Measurements from ENCODE around the gene PRIMA1. TPM values are rescaled to one million over a fixed set of nuclear protein-coding genes. Genes with fewer than 3 reads are reported as not detected.
A peak's percentile ranks its signal among the peaks of the same experiment; 100 is the strongest.
"Not testable (repeated sequence)": the region's sequence is repeated elsewhere in the genome, so short reads cannot be mapped to it uniquely, and the experiment has no call there.

The PRIMA1 gene
- total RNA-seq (ENCODE audit: insufficient read depth, low replicate concordance), result 0.48 TPM

DNA sequence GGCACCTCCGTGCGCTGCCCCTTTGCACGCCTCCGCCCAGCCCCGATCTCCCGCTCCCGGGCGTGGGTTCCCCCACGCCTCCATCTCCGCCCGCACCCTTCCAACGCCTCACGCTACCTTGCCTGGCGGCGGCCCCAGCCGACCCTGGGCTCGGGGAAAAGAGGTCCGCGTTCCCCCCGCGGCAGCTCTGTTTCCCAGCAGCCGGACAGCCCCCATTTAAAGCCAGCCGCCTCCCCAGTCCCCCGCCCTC lies at the start of gene PRIMA1:
Gene PRIMA1 (minus strand): TSS at position 193 of the 250 bp plus-strand sequence. CDS start 767 bp downstream, outside the sequence.
- no peak for DNase-seq (ENCODE audit: low spot score)

DNA sequence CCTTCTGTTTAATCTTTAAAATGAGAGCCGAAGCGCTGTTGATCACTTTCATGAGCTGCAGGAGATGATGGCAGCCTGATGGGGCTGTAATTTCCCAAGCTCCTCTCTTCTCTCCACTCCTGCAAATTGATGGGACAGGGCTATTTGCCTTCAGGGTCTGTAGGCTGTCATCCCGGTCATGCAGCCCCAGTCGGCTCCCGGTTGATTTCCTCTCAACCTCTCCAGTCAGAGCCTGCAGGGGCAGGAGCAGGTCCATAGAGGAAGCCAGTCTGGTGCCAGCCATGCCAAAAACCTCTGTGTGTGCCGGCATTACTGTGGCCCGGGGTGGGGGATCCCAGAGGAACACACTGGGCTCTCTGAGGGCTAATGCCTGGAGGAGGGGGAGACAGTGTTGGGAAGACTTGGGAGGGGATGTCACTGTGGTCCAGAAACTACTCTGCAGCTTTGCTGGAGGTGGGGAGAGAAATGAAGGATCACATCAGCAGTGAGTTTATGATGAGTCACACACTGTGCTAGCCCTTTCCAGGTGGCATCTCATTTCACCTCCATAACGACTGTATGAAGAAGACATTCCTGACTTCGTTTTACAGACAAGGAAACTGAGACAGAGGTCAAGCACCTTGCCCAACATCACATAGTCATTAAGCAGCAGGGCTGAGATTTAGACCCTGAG lies 46.5 kb upstream of the PRIMA1 start:
- DNase-seq (ENCODE audit: low spot score), result no peak

DNA sequence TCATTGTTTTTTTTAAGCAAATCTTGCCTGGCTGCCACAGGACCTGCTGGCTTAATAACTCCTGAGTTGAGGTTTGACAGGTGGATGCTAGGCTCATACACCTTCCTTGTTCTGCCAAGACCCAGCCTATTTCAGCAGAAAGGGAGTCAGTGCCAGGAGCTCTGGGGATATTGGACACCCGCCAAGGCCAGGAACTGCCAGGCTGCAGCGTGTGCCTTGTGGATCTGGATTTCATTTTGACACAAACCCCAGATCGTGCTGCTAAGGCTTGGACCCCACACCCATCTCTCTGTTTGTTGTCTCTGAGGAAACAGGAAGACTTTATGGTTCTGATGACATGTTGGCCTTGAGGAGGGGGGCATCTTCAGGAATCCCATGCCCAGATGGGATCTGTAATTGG lies 44.4 kb upstream of the PRIMA1 start:
- DNase-seq (ENCODE audit: low spot score), result peak; percentile 35

GRCh38 chr14:93832081-93832480 lies 43.8 kb upstream of the PRIMA1 start:
- DNase-seq (ENCODE audit: low spot score), result no peak

DNA sequence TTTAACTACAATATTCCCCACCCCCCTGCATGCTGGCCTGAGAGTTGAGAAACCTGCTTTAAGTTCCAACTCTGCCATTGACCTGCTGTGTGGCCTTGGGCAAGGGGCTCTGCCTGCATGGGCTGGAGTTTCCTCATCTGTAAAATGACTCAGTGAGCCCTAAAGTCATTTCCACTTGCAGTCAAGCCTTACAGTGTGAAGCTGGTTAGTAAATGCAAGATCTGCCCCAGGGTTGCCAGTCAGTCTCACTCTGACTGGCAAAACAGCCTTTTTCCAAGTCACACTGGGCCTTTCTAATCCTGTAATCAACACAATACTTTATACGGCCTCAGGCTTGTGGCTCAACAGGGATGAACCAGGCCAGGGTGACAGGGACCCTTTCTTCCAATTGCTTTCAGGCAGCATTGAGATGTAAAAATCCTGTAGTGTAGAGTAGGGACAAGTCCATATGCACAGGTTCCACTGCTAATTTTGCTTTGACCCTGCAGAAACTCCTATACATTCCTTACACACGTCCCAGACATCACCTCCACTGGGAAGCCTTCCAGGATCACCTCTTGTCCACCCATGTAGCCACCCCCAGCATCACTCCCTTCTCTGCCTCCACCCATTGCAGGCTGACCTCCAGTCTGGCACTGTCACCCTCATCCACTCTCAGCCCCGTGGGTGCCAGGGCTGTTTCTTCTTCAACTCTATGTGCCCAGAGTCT lies 42.6 kb upstream of the PRIMA1 start:
- DNase-seq (ENCODE audit: low spot score), result no peak

GRCh38 chr14:93829839-93830481 lies 41.7 kb upstream of the PRIMA1 start:
- DNase-seq (ENCODE audit: low spot score), result no peak

- no peak for DNase-seq (ENCODE audit: low spot score)
These were observed 36.9 kb upstream of the PRIMA1 start for GRCh38 chr14:93825235-93825553.

DNA sequence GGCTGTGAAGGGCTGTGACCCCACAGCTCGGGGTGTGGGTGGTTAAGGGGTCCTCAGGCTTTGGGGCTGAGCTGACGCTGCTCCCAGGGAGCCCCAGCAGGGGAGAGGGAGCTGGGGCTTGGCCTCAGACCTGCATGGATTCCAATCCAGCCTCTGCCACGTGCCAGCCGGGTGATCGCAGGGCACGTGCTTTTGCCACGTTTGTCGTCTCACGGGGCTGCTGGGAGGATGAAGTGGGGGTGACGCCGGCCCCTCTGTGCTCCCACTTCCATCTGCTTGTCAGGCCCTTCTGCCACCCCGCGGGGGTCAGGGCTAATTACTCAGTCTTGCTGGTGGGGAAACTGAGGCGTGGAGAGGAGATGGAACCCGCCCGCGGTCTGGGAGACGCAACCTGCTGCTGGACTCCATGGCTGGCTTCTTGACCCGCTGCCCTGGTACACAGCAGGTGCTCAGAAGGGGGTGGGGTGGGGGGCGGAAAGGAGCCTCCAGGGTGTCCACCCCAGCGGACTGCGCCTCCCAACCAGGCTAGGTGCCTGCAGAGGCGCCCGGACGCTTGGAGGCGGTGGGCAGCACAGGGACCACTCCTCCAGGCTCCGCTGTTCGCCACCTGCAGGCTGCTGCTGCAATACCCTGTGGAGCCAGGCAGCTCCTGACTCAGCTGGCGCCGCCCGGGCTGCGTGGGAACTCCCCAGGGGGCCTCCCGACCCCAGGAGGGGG lies 36.4 kb upstream of the PRIMA1 start:
- no peak for DNase-seq (ENCODE audit: low spot score)

DNA sequence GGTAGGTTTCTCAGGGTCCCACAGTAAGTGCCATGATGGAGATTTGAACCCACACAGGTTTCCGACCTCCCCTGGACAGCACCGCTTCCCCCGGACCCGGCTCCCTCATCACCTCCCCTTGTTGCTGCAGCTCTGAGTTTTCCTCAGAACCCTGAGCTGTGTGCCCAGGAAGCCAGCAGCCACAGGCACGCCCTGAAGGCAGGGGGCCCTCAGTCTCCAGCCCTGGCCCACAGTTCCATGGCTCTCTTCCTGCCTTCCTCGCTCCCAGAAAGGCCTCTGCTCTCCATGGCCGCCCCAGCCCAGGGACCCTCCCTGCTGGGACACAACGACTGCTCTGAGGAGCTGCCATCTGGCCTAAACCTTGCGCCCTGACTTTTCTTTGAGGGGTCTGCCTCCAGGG lies 35.8 kb upstream of the PRIMA1 start:
- DNase-seq (ENCODE audit: low spot score), result no peak

DNA sequence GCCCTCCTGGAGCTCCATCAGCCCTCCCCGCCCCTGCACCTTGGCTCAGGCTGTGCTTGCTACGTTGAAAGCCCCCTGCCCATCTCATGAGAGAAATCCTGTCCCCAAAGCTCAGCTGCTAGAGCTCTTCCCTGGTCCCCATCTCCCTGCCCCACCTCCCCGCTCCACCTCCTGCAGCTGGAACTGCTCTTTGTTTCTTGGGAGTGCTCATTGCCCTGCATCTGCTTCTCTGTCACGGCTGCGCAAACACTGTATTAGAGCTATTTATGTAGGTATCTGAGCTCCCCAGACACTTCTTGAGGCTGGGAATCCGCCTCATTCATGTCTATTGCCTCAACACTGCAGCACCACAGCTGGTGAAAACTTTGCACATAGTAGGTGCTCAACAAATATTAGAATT lies 32.8 kb upstream of the PRIMA1 start:
- DNase-seq (ENCODE audit: low spot score), result no peak

GRCh38 chr14:93818857-93819256 lies 30.6 kb upstream of the PRIMA1 start:
- no peak for DNase-seq (ENCODE audit: low spot score)

DNA sequence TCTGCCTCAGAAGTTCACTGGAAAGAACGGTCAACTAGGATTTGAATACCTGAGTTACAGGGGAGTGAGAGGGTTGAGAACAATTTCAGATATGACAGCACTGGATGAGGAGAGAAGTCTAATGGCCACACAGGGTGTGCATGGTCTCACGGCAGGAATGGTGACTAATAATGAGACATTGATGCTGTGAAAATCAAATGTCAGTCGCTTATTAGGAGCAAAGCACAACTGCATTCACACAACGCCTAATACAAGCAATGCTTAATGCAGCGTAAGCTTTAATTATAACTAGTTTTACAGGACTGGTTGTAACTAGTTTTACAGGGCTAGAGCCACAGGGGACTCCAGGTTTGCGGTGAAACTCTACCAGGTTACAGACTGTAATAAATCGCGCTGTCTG lies 23.4 kb upstream of the PRIMA1 start:
- DNase-seq (ENCODE audit: low spot score), result no peak

- DNase-seq (ENCODE audit: low spot score), result no peak
These were observed 22.7 kb upstream of the PRIMA1 start for GRCh38 chr14:93811020-93811419.

DNA sequence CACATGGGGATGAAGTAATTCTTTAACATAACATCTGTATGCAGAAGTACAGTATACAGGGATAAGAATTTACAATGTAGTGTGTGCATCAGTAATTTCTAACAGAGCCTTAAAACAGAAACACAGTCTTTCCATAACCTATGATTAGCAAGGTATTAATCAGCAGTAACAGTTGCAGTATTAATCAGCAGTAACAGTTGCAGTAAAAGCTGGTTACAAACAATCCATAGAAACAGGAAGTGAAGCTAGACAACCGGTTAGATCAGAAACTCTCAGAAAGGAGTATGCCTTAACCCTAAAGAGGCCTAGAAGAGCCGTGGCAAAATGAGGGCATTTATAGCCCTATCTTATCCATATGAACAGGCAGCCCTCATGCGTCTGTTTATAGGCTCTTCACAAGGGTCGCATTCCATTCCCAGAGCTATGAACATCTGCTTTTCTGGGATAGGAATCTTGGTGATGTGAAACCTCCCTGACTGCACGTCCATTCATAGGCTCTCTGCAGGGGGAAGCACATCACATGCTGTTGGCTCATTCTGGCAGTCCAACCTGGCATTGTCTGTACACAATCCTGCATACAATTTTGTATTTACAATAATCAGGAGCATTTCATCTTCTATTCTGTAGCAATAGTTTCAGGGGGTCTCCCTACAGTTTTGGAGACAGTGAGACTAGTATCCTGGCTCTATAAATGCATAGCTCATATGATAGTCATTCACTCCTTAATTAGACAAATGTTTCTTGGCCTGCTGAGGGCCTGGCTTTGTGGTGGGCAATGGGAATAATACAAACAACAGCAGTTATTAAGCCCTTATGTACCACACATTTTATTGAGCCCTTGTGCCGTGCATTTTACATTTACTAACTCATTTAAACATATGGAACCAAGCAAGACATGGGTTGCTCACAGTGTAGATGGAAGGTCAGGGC lies 21.5 kb upstream of the PRIMA1 start:
- not testable (repeated sequence) for DNase-seq (ENCODE audit: low spot score)

GRCh38 chr14:93804654-93805053 lies 16.4 kb upstream of the PRIMA1 start:
- DNase-seq (ENCODE audit: low spot score), result no peak

- peak; percentile 64 for DNase-seq (ENCODE audit: low spot score)
These were observed 15.4 kb upstream of the PRIMA1 start for GRCh38 chr14:93803408-93804318.

DNA sequence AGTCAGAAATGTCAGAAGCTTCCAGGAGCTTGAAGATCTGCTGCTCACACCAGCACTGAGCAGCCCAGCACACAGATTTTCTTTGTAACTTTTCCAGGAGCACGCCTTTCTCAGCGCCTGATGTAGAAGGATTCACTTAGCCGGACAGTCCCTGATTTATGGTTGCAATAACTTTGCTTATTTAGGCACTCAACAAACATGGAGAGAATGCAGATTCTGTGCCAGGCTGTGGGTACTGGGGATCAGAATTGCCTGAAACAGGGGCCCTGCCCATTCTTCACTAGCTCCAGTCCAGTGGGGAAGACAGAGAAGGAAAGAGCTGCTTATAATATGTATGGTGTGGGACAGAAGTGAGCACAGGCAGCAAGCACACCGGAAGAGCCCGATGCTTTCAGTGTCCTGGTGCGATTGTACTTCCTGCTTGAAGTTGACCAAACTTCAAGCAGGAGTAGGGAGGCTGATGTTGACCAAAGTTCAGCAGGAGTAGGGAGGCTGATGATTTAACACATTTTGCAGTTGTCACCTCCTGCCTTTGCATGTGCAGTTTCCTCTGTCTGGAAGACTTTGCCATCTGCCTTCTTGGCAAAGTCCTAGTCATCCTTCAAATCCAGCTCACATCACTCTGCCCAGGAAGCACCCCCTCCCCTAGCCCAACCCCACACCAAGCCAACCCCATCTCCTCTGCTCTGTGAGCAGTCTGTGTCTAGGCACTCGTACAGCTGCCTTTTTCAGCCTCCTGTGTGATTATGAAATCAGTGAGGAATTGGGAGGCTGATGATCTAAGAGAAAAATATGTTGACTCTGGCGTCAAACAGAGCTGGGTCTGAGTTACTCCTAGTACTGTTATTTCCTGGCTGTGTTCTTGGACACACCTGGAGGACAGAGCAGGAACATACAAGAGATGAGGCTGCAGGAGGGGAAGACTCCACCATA lies 12.0 kb upstream of the PRIMA1 start:
- peak; percentile 85 for DNase-seq (ENCODE audit: low spot score)

DNA sequence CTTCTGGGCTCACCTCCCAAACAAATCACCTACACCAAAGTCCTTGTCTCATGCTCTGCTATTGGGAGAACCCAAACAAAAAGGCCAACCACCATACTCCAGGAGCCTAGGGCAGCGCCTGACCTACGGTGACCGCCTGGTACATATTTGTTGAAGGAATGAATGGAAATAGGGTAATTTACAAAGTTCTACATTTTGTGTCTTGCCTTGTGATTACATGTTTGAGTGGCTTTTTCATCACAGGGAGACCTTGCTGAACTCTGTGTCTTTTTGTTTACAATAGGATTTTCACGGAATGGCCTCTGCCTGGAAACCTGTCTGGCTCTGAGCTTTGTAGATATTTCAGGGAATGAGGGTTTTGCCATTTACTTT lies 11.3 kb upstream of the PRIMA1 start:
- no peak for DNase-seq (ENCODE audit: low spot score)

DNA sequence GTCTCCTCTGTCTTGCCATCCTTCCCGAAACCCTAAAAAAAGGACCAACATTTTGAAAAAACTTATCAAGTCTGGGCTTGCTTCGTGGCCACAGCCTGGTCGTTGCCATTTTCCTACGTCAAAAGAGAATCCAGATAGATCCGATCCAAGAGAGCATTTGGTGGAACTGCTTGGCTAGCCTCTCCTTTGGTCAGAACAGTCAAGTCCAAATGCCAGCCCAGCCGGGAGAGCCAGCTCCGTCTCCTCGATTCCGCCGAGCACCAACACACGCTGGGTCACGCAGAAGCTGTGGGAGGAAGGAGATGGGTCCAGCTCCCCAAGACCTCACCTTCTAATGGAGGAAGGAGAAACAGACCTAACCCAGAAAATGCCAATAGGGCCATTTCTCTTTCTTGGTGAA lies 9.3 kb upstream of the PRIMA1 start:
- DNase-seq (ENCODE audit: low spot score), result no peak
